SK-N-SH treated with all-trans-retinoic acid at 6 μM for 48 hours (cell line): ENCODE results near the gene KIAA1217.

Experiments
- ATAC-seq: fragments of 200-7000 bp; cut with Tn5 transposase; 3 replicates; pipeline ENCODE4 v1.9.1; 2020; ENCODE audit warnings: mild to moderate bottlenecking, moderate library complexity
- ARNTL ChIP-seq: fragments of 450-650 bp; formaldehyde crosslinking; IDR thresholded peaks from 2 replicates; pipeline ENCODE4 v1.5.0; 2020; ENCODE audit warnings: low read depth, mild to moderate bottlenecking, moderate library complexity, borderline replicate concordance
- BACH2 ChIP-seq: fragments of 250-450 bp; sonication (Bioruptor Pico); IDR thresholded peaks from 2 replicates; pipeline ENCODE4 v1.9.0; 2021; ENCODE audit warnings: mild to moderate bottlenecking, borderline replicate concordance
- CSDC2 ChIP-seq: fragments of 250-450 bp; sonication (Bioruptor Pico); IDR thresholded peaks from 2 replicates; pipeline ENCODE4 v1.5.0; 2020; ENCODE audit warnings: mild to moderate bottlenecking, moderate library complexity
- CSRNP3 ChIP-seq: fragments of 250-450 bp; sonication (Bioruptor Pico); IDR thresholded peaks from 2 replicates; pipeline ENCODE4 v1.5.1; 2021; ENCODE audit warnings: mild to moderate bottlenecking, moderate library complexity
- ESRRG ChIP-seq: fragments of 250-450 bp; sonication (Bioruptor Pico); IDR thresholded peaks from 2 replicates; pipeline ENCODE4 v1.6.1; 2021; ENCODE audit warnings: mild to moderate bottlenecking
- GLIS3 ChIP-seq: fragments of 250-450 bp; sonication (Bioruptor Pico); IDR thresholded peaks from 2 replicates; pipeline ENCODE4 v1.5.0; 2020; ENCODE audit warnings: mild to moderate bottlenecking, moderate library complexity
- ISL1 ChIP-seq: fragments of 250-450 bp; sonication (Bioruptor Pico); IDR thresholded peaks from 2 replicates; pipeline ENCODE4 v2.1.2; 2022; ENCODE audit warnings: mild to moderate bottlenecking, moderate library complexity
- PATZ1 ChIP-seq: fragments of 250-450 bp; sonication (Bioruptor Pico); IDR thresholded peaks from 2 replicates; pipeline ENCODE4 v1.8.0; 2020; ENCODE audit warnings: mild to moderate bottlenecking, moderate library complexity, borderline replicate concordance
- SNAI2 ChIP-seq: fragments of 250-450 bp; sonication (Bioruptor Pico); IDR thresholded peaks from 2 replicates; pipeline ENCODE4 v1.5.0; 2020; ENCODE audit warnings: mild to moderate bottlenecking, moderate library complexity
- TCF4 ChIP-seq: fragments of 250-450 bp; sonication (Bioruptor Pico); IDR thresholded peaks from 2 replicates; pipeline ENCODE4 v1.8.0; 2021; ENCODE audit warnings: mild to moderate bottlenecking, moderate library complexity, borderline replicate concordance
- TOX ChIP-seq: fragments of 250-450 bp; sonication (Bioruptor Pico); IDR thresholded peaks from 2 replicates; pipeline ENCODE4 v1.8.0; 2021; ENCODE audit warnings: mild to moderate bottlenecking, moderate library complexity, borderline replicate concordance
- TSHZ2 ChIP-seq: fragments of 250-450 bp; sonication (Bioruptor Pico); IDR thresholded peaks from 2 replicates; pipeline ENCODE4 v1.5.0; 2020; ENCODE audit warnings: mild to moderate bottlenecking, moderate library complexity
- ZC3H10 ChIP-seq: fragments of 250-450 bp; sonication (Bioruptor Pico); IDR thresholded peaks from 2 replicates; pipeline ENCODE4 v1.5.1; 2021; ENCODE audit warnings: mild to moderate bottlenecking, moderate library complexity
- ZFP3 ChIP-seq: fragments of 250-450 bp; sonication (Bioruptor Pico); IDR thresholded peaks from 2 replicates; pipeline ENCODE4 v1.5.0; 2020; ENCODE audit warnings: mild to moderate bottlenecking, moderate library complexity
- ZFP30 ChIP-seq: fragments of 450-650 bp; formaldehyde crosslinking; IDR thresholded peaks from 2 replicates; pipeline ENCODE4 v1.5.0; 2022; ENCODE audit warnings: mild to moderate bottlenecking, moderate library complexity
- ZNF565 ChIP-seq: fragments of 450-650 bp; formaldehyde crosslinking; conservative IDR thresholded peaks from 2 replicates; pipeline ENCODE4 v1.5.0; 2020; ENCODE audit warnings: low read depth, mild to moderate bottlenecking, moderate library complexity
- ZNF70 ChIP-seq: fragments of 450-650 bp; formaldehyde crosslinking; IDR thresholded peaks from 2 replicates; pipeline ENCODE4 v1.5.0; 2020; ENCODE audit warnings: mild to moderate bottlenecking, moderate library complexity
- ZNF8 ChIP-seq: fragments of 450-650 bp; formaldehyde crosslinking; IDR thresholded peaks from 2 replicates; pipeline ENCODE4 v1.5.0; 2020; ENCODE audit warnings: mild to moderate bottlenecking, moderate library complexity

Gene KIAA1217

DNA sequence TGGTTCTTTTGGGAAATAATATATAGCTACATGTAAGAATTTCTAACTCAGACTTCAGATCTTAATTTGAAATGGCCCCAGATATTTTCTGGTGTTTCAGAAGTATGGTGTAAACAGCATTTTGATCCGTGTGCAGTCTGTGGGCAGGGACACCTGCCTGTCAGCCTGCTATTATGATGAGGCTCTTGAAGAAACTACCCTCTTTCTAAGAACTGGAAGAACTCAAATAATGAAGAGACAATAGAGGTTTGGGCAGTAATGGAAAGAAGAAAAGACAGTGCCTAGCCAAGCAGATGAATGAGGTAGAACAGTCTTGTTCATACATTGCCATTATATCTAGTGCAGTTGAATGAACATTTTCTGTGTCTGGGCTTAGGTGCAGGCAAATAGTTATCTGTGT, 258.2 kb downstream of the KIAA1217 start:
- ATAC-seq = no peak
- TF ChIP-seq BACH2 (CRISPR knock-in tag) (no peak), PATZ1 (CRISPR knock-in tag) (no peak)

DNA sequence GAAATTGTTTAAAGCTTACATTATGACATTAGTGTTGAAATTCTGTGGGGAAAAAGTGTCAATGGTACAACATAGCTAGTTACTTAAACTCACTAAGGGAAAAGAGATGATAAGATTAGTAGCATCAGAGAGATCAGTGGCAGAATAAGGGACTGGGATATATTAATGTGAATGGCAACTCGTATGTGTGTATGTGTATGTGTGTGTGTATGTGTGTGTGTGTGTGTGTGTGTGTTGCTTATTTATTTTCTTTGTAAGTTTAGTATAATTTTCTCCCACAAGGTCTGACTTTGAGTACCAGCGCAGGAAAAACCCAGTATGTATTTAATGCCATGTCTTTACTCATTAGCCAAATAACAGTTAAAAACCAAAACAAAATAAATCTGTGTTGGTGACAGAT, 258.7 kb downstream of the KIAA1217 start:
- TF ChIP-seq CSDC2 (no peak), ISL1 (no peak), ARNTL (CRISPR knock-in tag) (no peak), TOX (CRISPR knock-in tag) (no peak), ZNF8 (no peak), ZNF565 (no peak), ESRRG (CRISPR knock-in tag) (no peak), BACH2 (CRISPR knock-in tag) (no peak), ZFP30 (CRISPR knock-in tag) (no peak)
- ATAC-seq = no peak

DNA sequence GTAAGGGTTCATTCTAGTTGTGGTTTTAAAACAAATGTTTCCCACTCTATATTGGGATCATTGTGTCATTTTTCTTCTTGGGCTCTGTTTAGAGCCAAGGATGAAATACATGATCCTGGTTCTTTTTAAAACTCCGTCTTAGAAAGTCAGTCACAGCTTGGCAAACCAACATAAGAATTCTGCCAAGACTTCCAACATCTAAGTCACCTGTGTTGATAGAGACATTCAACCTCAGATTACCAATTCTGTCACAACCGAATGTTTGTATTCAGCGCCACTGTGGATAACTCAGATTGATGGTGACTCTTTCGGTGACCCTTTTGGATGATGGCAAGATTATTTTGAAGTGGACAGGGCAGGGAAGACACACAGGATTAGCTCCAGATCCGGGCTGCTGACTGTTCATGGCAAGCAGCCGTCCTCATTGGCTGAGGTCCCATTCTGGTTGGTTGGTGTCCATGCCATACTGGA, 259.4 kb downstream of the KIAA1217 start:
- ATAC-seq = no peak
- TF ChIP-seq GLIS3 (CRISPR knock-in tag) = no peak
- no peak for TF ChIP-seq PATZ1 (CRISPR knock-in tag)
- TF ChIP-seq TSHZ2 = no peak
- TF ChIP-seq ZFP3 (CRISPR knock-in tag) = no peak
- TF ChIP-seq ZNF8 = no peak
- no peak for TF ChIP-seq ZNF565
- TF ChIP-seq ISL1 = no peak
- no peak for TF ChIP-seq TCF4 (CRISPR knock-in tag)
- TF ChIP-seq CSRNP3 (CRISPR knock-in tag) = no peak

DNA sequence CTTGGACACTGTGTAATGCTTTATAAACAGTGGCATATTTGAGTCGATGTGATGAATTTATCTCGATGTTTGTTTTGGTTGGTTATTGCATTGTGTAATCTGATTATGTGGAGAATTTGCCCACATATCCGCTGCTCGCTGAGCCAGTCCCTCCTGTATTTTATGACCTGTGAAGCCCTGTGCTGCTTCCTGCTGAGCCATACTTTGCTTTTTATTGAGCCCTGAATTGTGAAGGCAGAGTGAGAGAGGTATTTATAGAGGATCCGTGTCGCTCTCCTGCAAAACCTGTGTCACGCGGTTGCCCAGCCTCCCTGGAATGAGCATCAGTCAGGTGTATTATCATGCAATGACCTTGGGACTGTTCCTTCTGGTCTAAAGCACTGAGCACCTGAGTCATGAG, 261.1 kb downstream of the KIAA1217 start:
- TF ChIP-seq ZNF70 (CRISPR knock-in tag) = no peak
- no peak for TF ChIP-seq SNAI2
- TF ChIP-seq ZC3H10 (CRISPR knock-in tag) = no peak
- TF ChIP-seq TCF4 (CRISPR knock-in tag) = no peak
- no peak for TF ChIP-seq PATZ1 (CRISPR knock-in tag)
- ATAC-seq = no peak
